Glutamatergic neuron (in vitro differentiated cells): ENCODE results near the gene DPP9. TPM values are rescaled to one million over a fixed set of nuclear protein-coding genes. Genes with fewer than 3 reads are reported as not detected.
A peak's percentile ranks its signal among the peaks of the same experiment; 100 is the strongest.

Source experiments
- DNase-seq: peaks from one replicate; pipeline ENCODE4 v3.0.0; 2022
- H3K27ac Mint-ChIP-seq: one replicate; pipeline ENCODE4 v1.8.0; 2020; ENCODE audit warnings: mild to moderate bottlenecking, mixed read lengths, inconsistent platforms; ENCODE audit not compliant: unreplicated experiment
- H3K27me3 Mint-ChIP-seq: one replicate; pipeline ENCODE4 v1.8.0; 2020; ENCODE audit warnings: mild to moderate bottlenecking, moderate library complexity, mixed read lengths, inconsistent platforms; ENCODE audit not compliant: unreplicated experiment
- H3K36me3 Mint-ChIP-seq: one replicate; pipeline ENCODE4 v1.8.0; 2020; ENCODE audit warnings: mild to moderate bottlenecking, mixed read lengths, inconsistent platforms; ENCODE audit not compliant: unreplicated experiment
- H3K4me1 Mint-ChIP-seq: one replicate; pipeline ENCODE4 v1.8.0; 2020; ENCODE audit warnings: mild to moderate bottlenecking, low read depth, mixed read lengths, inconsistent platforms; ENCODE audit not compliant: unreplicated experiment
- H3K4me3 Mint-ChIP-seq: one replicate; pipeline ENCODE4 v1.8.0; 2020; ENCODE audit warnings: mild to moderate bottlenecking, mixed read lengths, inconsistent platforms; ENCODE audit not compliant: unreplicated experiment
- H3K9me3 Mint-ChIP-seq: one replicate; pipeline ENCODE4 v1.8.0; 2020; ENCODE audit warnings: mild to moderate bottlenecking, moderate library complexity, mixed read lengths, inconsistent platforms; ENCODE audit not compliant: unreplicated experiment
- total RNA-seq: library from RNA; stranded (reverse); fragmentation: NEBNext Ultra II Directional; extraction: Animal tissue kit (Norgen Biotek cat#: 25700); gene quantifications from one replicate; pipeline ENCODE4 v1.2.1, GENCODE V29; 2021; ENCODE audit not compliant: unreplicated experiment
- TF ChIP-seq, protein P1 (sequence below): fragments of 200-600 bp; sonication (generic); IDR thresholded peaks from one replicate; pipeline ENCODE4 v1.5.0; 2021; ENCODE audit not compliant: partially characterized antibody, unreplicated experiment

Gene DPP9
- total RNA-seq, 1 donor from 2014 or later, result 44.8 TPM

DNA sequence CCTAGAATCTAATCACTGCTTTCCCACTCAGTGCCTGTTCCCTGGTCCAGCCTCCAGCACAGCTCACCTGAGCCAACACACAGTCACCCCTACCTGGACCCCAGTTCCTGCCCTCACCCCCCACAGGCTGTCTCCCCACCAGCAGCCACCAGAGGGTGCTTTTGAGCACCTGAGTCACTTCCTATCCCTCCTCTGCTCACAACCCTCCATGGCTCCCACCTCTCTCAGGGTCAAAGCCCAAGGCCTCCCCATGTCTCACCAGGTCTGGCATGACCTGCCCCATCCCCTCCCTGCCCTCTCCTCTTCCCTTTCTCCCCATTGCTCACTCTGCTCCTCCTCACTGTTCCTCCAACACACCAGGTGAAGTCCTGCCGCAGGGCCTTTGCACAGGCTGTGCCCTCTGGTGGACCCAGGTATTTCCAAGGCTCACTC is 7.1 kb upstream of the DPP9 start:
- Mint-ChIP-seq H3K4me1 (no peaks in the 10 kb centered on the region), H3K36me3 (no peaks in the 10 kb centered on the region), H3K9me3 (peaks cover 5% of the 10 kb centered on the region), H3K4me3 (no peak overlapping the region), H3K27ac (no peak overlapping the region), H3K27me3 (peaks cover 6% of the 10 kb centered on the region)
- TF ChIP-seq, protein P1, sequence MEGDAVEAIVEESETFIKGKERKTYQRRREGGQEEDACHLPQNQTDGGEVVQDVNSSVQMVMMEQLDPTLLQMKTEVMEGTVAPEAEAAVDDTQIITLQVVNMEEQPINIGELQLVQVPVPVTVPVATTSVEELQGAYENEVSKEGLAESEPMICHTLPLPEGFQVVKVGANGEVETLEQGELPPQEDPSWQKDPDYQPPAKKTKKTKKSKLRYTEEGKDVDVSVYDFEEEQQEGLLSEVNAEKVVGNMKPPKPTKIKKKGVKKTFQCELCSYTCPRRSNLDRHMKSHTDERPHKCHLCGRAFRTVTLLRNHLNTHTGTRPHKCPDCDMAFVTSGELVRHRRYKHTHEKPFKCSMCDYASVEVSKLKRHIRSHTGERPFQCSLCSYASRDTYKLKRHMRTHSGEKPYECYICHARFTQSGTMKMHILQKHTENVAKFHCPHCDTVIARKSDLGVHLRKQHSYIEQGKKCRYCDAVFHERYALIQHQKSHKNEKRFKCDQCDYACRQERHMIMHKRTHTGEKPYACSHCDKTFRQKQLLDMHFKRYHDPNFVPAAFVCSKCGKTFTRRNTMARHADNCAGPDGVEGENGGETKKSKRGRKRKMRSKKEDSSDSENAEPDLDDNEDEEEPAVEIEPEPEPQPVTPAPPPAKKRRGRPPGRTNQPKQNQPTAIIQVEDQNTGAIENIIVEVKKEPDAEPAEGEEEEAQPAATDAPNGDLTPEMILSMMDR, result peak; percentile 59
- DNase-seq, result peak; percentile 56

DNA sequence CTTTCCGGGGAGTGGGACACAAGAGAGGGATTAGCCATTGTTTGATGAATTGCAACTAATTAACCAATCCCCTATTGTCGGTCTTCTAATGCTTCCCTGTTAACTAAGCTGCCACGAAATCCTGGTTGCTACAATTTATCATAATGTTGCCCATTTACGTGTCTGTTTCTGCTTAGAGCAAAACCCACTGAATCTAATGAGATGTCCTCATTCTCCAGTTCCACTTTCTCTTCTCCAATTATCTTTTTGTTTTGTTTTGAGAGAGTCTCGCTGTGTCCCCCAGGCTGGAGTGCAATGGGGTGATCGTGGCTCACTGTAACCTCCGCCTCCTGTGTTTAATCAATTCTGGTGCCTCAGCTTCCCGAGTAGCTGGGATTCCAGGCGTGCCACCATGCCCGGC is 5.2 kb upstream of the DPP9 start:
- Mint-ChIP-seq H3K27me3 (peaks cover 16% of the 10 kb centered on the region), H3K9me3 (peaks cover 16% of the 10 kb centered on the region), H3K4me3 (no peak overlapping the region), H3K4me1 (no peaks in the 10 kb centered on the region), H3K27ac (no peak overlapping the region), H3K36me3 (peaks cover 5% of the 10 kb centered on the region)
- TF ChIP-seq, protein P1, result no peak
- DNase-seq, result no peak

GRCh38 chr19:4722671-4723594 is 709 bp downstream of the DPP9 start:
- Mint-ChIP-seq H3K4me1 (peaks cover 2% of the 10 kb centered on the region), H3K4me3 (peak overlapping the region; percentile 96), H3K9me3 (peaks cover 18% of the 10 kb centered on the region), H3K27ac (peak overlapping the region; percentile 18), H3K27me3 (peaks cover 23% of the 10 kb centered on the region), H3K36me3 (peaks cover 5% of the 10 kb centered on the region)
- TF ChIP-seq, protein P1, result no peak
- no peak for DNase-seq

DNA sequence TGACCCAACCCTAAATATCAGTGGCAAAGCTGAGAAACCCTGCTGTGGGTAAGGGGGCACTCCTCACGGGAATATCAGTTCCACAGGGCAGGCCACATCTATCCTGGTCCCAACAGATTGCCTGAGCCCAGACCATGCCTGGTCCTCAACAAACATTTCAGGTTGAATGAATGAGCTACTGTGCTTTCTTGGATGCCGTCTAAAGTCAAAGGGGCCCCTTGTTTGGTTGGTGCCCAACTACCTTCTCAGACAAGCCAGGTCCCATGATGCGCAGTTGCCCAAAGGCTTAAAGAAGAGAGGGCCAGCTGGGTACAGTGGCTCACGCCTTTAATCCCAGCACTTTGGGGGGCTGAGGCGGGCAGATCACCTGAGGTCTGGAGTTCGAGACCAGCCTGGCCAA is 2.4 kb downstream of the DPP9 start:
- H3K4me3 Mint-ChIP-seq, result peak overlapping the region; percentile 42
- no peak overlapping the region for H3K27ac Mint-ChIP-seq
- H3K9me3 Mint-ChIP-seq, result peaks cover 18% of the 10 kb centered on the region
- TF ChIP-seq, protein P1, result no peak
- H3K27me3 Mint-ChIP-seq, result peaks cover 23% of the 10 kb centered on the region
- no peak for DNase-seq
- H3K4me1 Mint-ChIP-seq, result peaks cover 2% of the 10 kb centered on the region
- H3K36me3 Mint-ChIP-seq, result peaks cover 5% of the 10 kb centered on the region
